GM21723 (cell line): ENCODE measurements around the gene ITGA11.

Experiments used
- ATAC-seq: cut with Tn5 transposase; IDR thresholded peaks from one replicate; pipeline ENCODE4 v1.9.1; 2021; ENCODE audit warnings: mild to moderate bottlenecking, moderate library complexity; ENCODE audit not compliant: unreplicated experiment

The ITGA11 gene

GRCh38 chr15:68376447-68377060 lies 55.4 kb downstream of the ITGA11 start:
- ATAC-seq = no peak

- ATAC-seq = no peak
These were observed 56.2 kb downstream of the ITGA11 start for GRCh38 chr15:68375716-68376220.

GRCh38 chr15:68375191-68375631 lies 56.8 kb downstream of the ITGA11 start:
- no peak for ATAC-seq

- no peak for ATAC-seq
These were observed 57.7 kb downstream of the ITGA11 start for GRCh38 chr15:68374168-68374745.

- ATAC-seq = no peak
These were observed 58.9 kb downstream of the ITGA11 start for GRCh38 chr15:68373028-68373427.

- no peak for ATAC-seq
These were observed 59.6 kb downstream of the ITGA11 start for GRCh38 chr15:68372291-68372811.

GRCh38 chr15:68371851-68372250 lies 60.1 kb downstream of the ITGA11 start:
- ATAC-seq = no peak

GRCh38 chr15:68371160-68371559 lies 60.8 kb downstream of the ITGA11 start:
- ATAC-seq = no peak

- ATAC-seq = no peak
These were observed 61.2 kb downstream of the ITGA11 start for GRCh38 chr15:68370768-68371151.

- ATAC-seq = no peak
These were observed 61.8 kb downstream of the ITGA11 start for GRCh38 chr15:68369931-68370767.

GRCh38 chr15:68368731-68369435 lies 63.1 kb downstream of the ITGA11 start:
- ATAC-seq = no peak

GRCh38 chr15:68367992-68368391 lies 64.0 kb downstream of the ITGA11 start:
- ATAC-seq = no peak

GRCh38 chr15:68367226-68367625 lies 64.7 kb downstream of the ITGA11 start:
- no peak for ATAC-seq

GRCh38 chr15:68366314-68366713 lies 65.6 kb downstream of the ITGA11 start:
- ATAC-seq = no peak

- ATAC-seq = no peak
These were observed 66.2 kb downstream of the ITGA11 start for GRCh38 chr15:68365770-68366169.

GRCh38 chr15:68365140-68365745 lies 66.7 kb downstream of the ITGA11 start:
- ATAC-seq = no peak

GRCh38 chr15:68364660-68365035 lies 67.3 kb downstream of the ITGA11 start:
- no peak for ATAC-seq

- no peak for ATAC-seq
These were observed 67.8 kb downstream of the ITGA11 start for GRCh38 chr15:68364028-68364659.

GRCh38 chr15:68363353-68363752 lies 68.6 kb downstream of the ITGA11 start:
- no peak for ATAC-seq

- ATAC-seq = no peak
These were observed 69.3 kb downstream of the ITGA11 start for GRCh38 chr15:68362537-68363126.
